Mesothelial cell of epicardium (in vitro differentiated cells): Measurements from ENCODE around the gene ANO2. TPM values are rescaled to one million over a fixed set of nuclear protein-coding genes. Genes with fewer than 3 reads are reported as not detected.

Experiments used
- DNase-seq, 2 experiments: peaks; one replicate each; pipeline ENCODE4 v3.0.0; 2021; ENCODE audit warnings: low spot score in 2 of 2; ENCODE audit not compliant: unreplicated experiment in 2 of 2
- H3K27ac Mint-ChIP-seq: 2 replicates; pipeline ENCODE4 v1.8.0; 2021; ENCODE audit warnings: mixed read lengths
- H3K27me3 Mint-ChIP-seq: 2 replicates; pipeline ENCODE4 v1.8.0; 2021; ENCODE audit warnings: low read depth, mixed read lengths
- H3K36me3 Mint-ChIP-seq: 2 replicates; pipeline ENCODE4 v1.8.0; 2021; ENCODE audit warnings: mixed read lengths
- H3K4me1 Mint-ChIP-seq: 2 replicates; pipeline ENCODE4 v1.8.0; 2021; ENCODE audit warnings: mixed read lengths
- H3K4me3 Mint-ChIP-seq: 2 replicates; pipeline ENCODE4 v1.8.0; 2021; ENCODE audit warnings: mild to moderate bottlenecking, moderate library complexity, mixed read lengths
- H3K9me3 Mint-ChIP-seq: 2 replicates; pipeline ENCODE4 v1.8.0; 2021; ENCODE audit warnings: mixed read lengths
- CTCF ChIP-seq: fragments of 200-600 bp; sonication (generic); IDR thresholded peaks from one replicate; pipeline ENCODE4 v1.5.0; 2021; ENCODE audit warnings: antibody characterized with exemption; ENCODE audit not compliant: unreplicated experiment
- total RNA-seq: library from RNA; stranded (reverse); gene quantifications from 3 replicates; pipeline ENCODE4 v1.2.1, GENCODE V29; 2021

Gene ANO2
- total RNA-seq, 1 donor from 2014 or later: 6.3 TPM

- peaks cover 12% of the 10 kb centered on the region for H3K9me3 Mint-ChIP-seq
- DNase-seq: no peak
- no peak overlapping the region for H3K27ac Mint-ChIP-seq
- H3K4me3 Mint-ChIP-seq: no peak overlapping the region
- H3K27me3 Mint-ChIP-seq: no peaks in the 10 kb centered on the region
- no peak for TF ChIP-seq CTCF
- peaks cover 1% of the 10 kb centered on the region for H3K36me3 Mint-ChIP-seq
- H3K4me1 Mint-ChIP-seq: peaks cover 9% of the 10 kb centered on the region
Observed at GRCh38 chr12:5710260-5710878, 234.7 kb downstream of the ANO2 start.

GRCh38 chr12:5708371-5708770, 236.7 kb downstream of the ANO2 start:
- H3K36me3 Mint-ChIP-seq: peaks cover 1% of the 10 kb centered on the region
- H3K27me3 Mint-ChIP-seq: no peaks in the 10 kb centered on the region
- no peak overlapping the region for H3K27ac Mint-ChIP-seq
- DNase-seq: no peak
- H3K4me1 Mint-ChIP-seq: peaks cover 15% of the 10 kb centered on the region
- H3K9me3 Mint-ChIP-seq: peaks cover 12% of the 10 kb centered on the region
- no peak for TF ChIP-seq CTCF
- H3K4me3 Mint-ChIP-seq: no peak overlapping the region

- peaks cover 3% of the 10 kb centered on the region for H3K36me3 Mint-ChIP-seq
- peaks cover 27% of the 10 kb centered on the region for H3K9me3 Mint-ChIP-seq
- H3K4me1 Mint-ChIP-seq: peaks cover 8% of the 10 kb centered on the region
- H3K27ac Mint-ChIP-seq: no peak overlapping the region
- H3K4me3 Mint-ChIP-seq: no peak overlapping the region
- DNase-seq: no peak
- no peak for TF ChIP-seq CTCF
- no peaks in the 10 kb centered on the region for H3K27me3 Mint-ChIP-seq
Observed at GRCh38 chr12:5706247-5706646, 238.8 kb downstream of the ANO2 start.

- TF ChIP-seq CTCF: no peak
- Mint-ChIP-seq H3K4me1 (peaks cover 6% of the 10 kb centered on the region), H3K36me3 (peaks cover 3% of the 10 kb centered on the region), H3K27me3 (no peaks in the 10 kb centered on the region), H3K9me3 (peaks cover 29% of the 10 kb centered on the region), H3K4me3 (no peak overlapping the region), H3K27ac (no peak overlapping the region)
- no peak for DNase-seq
Observed at GRCh38 chr12:5705791-5706190, 239.3 kb downstream of the ANO2 start.

GRCh38 chr12:5694759-5695409, 250.2 kb downstream of the ANO2 start:
- Mint-ChIP-seq H3K36me3 (no peaks in the 10 kb centered on the region), H3K27ac (no peak overlapping the region), H3K27me3 (peaks cover 2% of the 10 kb centered on the region), H3K9me3 (peaks cover 9% of the 10 kb centered on the region), H3K4me1 (no peaks in the 10 kb centered on the region), H3K4me3 (no peak overlapping the region)
- TF ChIP-seq CTCF: no peak
- DNase-seq: no peak
